Measurements from ENCODE around the gene CNFN. TPM values are rescaled to one million over a fixed set of nuclear protein-coding genes. Genes with fewer than 3 reads are reported as not detected.

The CNFN gene
- total RNA-seq, 2 experiments from 2014 or later = not detected

DNA sequence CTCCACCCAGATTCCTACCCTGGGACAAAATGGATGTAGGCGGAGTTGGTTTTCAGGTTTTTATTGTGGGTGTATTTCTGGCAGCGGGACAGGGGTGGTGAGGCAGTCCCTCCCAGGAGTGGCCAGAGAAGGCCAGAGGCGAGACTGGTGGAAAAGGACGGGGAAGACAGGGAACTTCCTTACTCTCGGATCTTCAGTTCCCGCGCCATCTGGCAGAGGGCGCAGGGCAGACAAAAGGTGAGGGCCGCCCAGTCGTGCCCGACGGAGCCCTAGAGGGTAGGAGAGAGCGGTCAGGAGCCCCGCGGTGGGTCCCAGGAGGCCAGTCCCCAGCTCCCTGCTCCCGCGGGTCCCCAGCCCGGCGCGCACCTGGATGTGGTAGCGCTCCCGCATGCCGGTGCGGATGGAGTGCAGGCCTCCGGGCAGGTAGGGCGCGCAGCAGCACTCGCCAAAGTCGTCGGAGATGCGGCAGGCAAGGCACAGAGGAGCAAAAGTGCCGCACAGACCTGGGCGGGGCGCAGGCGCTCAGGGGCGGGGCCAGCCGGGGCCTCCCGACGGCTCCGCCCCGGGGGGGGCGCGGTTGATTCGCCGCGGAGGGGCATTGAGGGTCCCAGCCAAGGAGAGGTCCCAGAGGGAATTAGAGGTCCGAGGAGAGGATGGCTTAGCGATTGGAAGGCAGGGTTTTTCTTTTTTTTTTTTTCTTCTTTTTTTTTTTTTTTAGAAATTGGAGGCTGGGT is 3.0 kb downstream of the CNFN start:
- peak; percentile 73 for DNase-seq
- H3K36me3 Mint-ChIP-seq (ENCODE audit: low read depth) = no peaks in the 10 kb centered on the region
- POLR2A ChIA-PET = no interaction called here
- H3K4me3 Mint-ChIP-seq = peak overlapping the region; percentile 25
- H3K27me3 Mint-ChIP-seq = peaks cover 39% of the 10 kb centered on the region
- no peak overlapping the region for H3K27ac Mint-ChIP-seq
- peaks cover 7% of the 10 kb centered on the region for H3K4me1 Mint-ChIP-seq
- CTCF ChIA-PET = interaction anchor here (0.7 to 1.4 kb wide), 6 partner anchors 10 to 179 kb away, joined by 3 to 9 read pairs (median 4); no protein-coding TSS in a partner anchor
- H3K9me3 Mint-ChIP-seq = no peaks in the 10 kb centered on the region

DNA sequence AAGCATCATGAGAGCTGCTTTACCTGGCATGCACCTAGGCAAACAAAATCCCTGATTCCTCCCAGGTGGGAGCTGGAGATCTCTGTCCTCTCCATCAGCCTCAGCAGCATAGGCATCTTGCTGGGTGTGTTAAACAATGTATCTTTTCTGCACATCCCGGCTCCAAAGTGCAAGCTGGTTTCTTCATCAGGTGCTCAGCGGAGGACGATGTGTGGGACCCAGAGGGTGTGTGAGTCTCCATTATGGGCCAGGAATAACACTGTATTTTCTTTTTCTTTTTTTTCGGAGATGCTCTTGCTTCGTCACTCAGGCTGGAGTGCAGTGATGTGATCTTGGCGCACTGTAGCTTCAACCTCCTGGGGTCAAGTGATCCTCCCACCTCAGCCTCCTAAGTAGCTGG is 9.9 kb downstream of the CNFN start:
- Mint-ChIP-seq H3K4me3 (no peak overlapping the region), H3K4me1 (no peaks in the 10 kb centered on the region), H3K27me3 (peaks cover 15% of the 10 kb centered on the region), H3K9me3 (no peaks in the 10 kb centered on the region), H3K36me3 (ENCODE audit: low read depth) (no peaks in the 10 kb centered on the region), H3K27ac (no peak overlapping the region)
- POLR2A ChIA-PET = interaction anchor here (3.5 kb wide), 1 partner anchor 16 kb away, joined by 9 read pairs; no protein-coding TSS in a partner anchor
- CTCF ChIA-PET = no interaction called here
- DNase-seq = no peak

DNA sequence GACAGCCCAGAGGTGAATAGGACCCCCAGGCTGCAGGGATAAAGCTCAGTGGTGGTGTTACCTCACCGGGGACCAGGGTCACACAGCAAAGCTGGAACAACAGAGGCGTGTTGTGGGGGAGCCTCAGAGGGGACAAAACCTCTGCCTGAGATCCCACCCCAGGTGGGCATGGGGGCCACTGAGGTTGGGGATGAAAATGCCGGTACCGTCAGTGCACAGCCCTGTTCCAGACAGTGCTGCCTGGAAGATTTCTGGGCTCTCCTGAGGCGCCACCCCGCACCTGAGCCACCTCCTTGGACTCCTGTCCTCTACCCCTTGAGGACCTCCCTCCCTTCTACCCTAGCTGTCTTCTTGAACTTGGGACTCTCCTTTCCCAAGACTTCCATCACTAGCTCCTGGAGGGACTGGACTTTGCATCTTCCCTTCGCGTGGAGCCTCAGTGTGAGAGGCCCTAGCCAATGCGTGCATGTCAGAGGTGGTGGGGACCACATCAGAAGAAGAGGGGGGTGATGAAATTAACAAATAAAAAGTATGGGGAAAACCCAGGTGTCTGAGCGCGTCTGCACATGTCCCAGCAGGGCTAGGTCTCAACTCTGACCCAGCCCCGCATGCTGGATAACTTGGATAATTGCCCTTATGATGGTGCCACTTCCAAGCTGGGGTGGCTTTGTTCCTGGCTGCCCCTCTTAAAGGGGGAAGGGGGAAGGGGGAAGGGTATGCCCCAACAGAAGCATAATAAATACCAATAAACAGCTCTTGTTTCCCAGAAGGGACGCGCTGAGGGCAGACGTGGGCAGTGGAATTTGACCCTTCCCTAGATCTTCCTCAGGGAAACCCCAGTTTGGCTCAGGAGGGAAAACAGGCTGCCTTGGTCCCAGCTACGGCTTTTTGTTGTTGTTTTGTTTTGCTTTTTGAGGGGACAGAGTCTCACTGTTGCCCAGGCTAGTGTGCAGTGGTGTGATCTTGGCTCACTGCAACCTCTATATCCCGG is 11.6 kb downstream of the CNFN start:
- Mint-ChIP-seq H3K27me3 (peaks cover 15% of the 10 kb centered on the region), H3K4me3 (no peak overlapping the region), H3K9me3 (no peaks in the 10 kb centered on the region), H3K4me1 (no peaks in the 10 kb centered on the region), H3K27ac (no peak overlapping the region), H3K36me3 (ENCODE audit: low read depth) (no peaks in the 10 kb centered on the region)
- ChIA-PET CTCF (no interaction called here), POLR2A (interaction anchor here (1.0 to 3.5 kb wide), 3 partner anchors 11 to 23 kb away, joined by 3 to 9 read pairs (median 3); no protein-coding TSS in a partner anchor)
- DNase-seq = no peak

DNA sequence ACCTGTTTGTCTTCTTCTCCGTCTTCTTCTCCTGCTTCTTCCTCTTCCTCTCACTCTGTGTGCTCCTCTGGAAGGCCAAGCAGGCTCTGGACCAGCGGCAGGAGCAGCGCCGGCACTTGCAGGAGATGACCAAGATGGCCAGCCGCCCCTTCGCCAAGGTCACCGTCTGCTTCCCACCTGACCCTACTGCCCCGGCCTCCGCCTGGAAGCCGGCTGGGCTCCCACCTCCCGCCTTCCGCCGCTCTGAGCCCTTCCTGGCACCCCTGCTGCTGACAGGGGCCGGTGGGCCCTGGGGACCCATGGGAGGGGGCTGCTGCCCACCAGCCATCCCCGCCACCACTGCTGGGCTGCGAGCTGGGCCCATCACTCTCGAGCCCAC is 13.9 kb downstream of the CNFN start:
- no peak overlapping the region for H3K27ac Mint-ChIP-seq
- H3K4me1 Mint-ChIP-seq = no peaks in the 10 kb centered on the region
- H3K27me3 Mint-ChIP-seq = peaks cover 5% of the 10 kb centered on the region
- no peak overlapping the region for H3K4me3 Mint-ChIP-seq
- H3K36me3 Mint-ChIP-seq (ENCODE audit: low read depth) = no peaks in the 10 kb centered on the region
- DNase-seq = no peak
- H3K9me3 Mint-ChIP-seq = no peaks in the 10 kb centered on the region
- ChIA-PET CTCF (no interaction called here), POLR2A (no interaction called here)

DNA sequence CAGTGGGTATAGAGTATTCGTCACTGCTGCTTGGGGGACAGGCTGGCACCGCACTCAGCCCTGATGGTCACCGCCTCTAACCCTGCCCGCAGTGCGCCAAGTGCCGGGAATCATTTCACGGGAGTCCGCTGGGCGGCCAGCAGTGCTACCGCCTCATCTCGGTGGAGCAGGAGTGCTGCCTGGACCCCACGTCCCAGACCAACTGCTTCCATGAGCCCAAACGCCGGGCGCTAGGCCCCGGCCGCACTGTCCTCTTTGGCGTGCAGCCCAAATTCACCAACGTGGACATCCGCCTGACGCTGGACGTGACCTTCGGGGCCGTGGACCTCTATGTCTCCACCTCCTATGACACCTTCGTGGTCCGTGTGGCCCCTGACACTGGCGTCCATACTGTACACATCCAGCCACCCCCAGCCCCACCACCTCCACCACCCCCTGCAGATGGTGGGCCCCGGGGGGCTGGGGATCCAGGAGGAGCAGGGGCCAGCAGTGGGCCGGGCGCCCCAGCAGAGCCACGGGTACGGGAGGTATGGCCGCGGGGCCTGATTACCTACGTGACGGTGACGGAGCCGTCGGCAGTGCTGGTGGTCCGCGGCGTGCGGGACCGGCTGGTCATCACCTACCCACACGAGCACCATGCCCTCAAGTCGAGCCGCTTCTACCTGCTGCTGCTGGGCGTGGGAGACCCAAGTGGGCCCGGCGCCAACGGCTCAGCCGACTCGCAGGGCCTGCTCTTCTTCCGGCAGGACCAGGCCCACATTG is 14.5 kb downstream of the CNFN start:
- POLR2A ChIA-PET = no interaction called here
- CTCF ChIA-PET = no interaction called here
- no peak overlapping the region for H3K27ac Mint-ChIP-seq
- DNase-seq = no peak
- no peak overlapping the region for H3K4me3 Mint-ChIP-seq
- no peaks in the 10 kb centered on the region for H3K9me3 Mint-ChIP-seq
- no peaks in the 10 kb centered on the region for H3K36me3 Mint-ChIP-seq (ENCODE audit: low read depth)
- no peaks in the 10 kb centered on the region for H3K4me1 Mint-ChIP-seq
- peaks cover 5% of the 10 kb centered on the region for H3K27me3 Mint-ChIP-seq

DNA sequence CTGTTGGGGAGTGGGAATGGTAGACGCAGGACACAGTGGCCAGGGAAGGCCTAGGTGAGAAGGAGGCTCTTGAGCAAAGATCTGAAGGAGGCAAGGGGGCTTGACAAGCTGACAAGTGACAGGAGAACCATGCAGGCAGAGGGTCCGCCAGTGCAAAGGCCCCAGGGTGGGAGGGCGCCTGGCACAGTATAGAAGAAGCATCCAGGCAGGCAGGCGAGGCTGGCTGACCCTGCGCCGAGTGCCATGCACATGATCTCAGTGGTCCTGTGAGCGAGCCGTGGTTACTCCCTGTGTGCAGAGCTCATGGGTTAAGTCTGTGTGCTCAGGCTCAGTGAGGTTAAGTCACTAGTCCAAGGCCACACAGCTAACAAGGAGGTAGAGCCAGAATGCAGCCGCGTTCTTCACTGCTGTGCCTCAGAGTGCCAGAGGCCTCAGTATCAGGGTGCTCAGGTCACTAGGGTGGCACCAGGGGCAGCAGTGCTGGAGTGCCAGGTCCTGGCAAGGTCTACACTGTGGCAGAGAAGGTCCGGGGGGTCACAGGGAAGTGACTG is 15.2 kb downstream of the CNFN start:
- Mint-ChIP-seq H3K9me3 (no peaks in the 10 kb centered on the region), H3K4me3 (no peak overlapping the region), H3K27ac (no peak overlapping the region), H3K27me3 (peaks cover 4% of the 10 kb centered on the region), H3K36me3 (ENCODE audit: low read depth) (no peaks in the 10 kb centered on the region), H3K4me1 (no peaks in the 10 kb centered on the region)
- no peak for DNase-seq
- CTCF ChIA-PET = no interaction called here
- POLR2A ChIA-PET = no interaction called here

DNA sequence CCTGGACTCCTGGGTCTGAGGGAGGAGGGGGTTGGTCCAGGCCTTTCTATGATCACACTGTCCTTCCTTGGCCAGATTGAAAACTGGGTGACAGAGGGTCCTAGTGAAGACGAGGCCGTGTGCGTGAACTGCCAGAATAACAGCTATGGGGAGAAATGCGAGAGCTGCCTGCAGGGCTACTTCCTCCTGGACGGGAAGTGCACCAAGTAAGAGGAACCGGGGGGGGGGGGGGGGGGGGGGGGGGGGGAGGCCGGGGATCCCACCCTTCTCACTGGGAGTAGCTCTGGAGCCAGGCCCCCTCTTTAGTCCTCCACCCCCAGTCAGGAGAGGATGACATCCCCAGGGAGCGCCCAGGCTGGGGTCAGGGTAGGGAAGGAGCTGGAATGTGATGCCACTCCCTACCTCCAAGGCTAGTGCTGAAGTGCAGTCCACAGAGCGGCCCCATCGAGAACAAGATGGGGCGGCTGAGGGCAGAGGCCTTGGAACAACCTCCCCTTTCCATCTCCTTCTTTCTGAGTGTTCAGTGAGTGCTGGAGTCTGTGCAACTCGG is 19.4 kb downstream of the CNFN start:
- H3K9me3 Mint-ChIP-seq = no peaks in the 10 kb centered on the region
- CTCF ChIA-PET = no interaction called here
- H3K36me3 Mint-ChIP-seq (ENCODE audit: low read depth) = no peaks in the 10 kb centered on the region
- no peak overlapping the region for H3K27ac Mint-ChIP-seq
- no peak for DNase-seq
- no peaks in the 10 kb centered on the region for H3K27me3 Mint-ChIP-seq
- POLR2A ChIA-PET = no interaction called here
- no peak overlapping the region for H3K4me3 Mint-ChIP-seq
- H3K4me1 Mint-ChIP-seq = no peaks in the 10 kb centered on the region

DNA sequence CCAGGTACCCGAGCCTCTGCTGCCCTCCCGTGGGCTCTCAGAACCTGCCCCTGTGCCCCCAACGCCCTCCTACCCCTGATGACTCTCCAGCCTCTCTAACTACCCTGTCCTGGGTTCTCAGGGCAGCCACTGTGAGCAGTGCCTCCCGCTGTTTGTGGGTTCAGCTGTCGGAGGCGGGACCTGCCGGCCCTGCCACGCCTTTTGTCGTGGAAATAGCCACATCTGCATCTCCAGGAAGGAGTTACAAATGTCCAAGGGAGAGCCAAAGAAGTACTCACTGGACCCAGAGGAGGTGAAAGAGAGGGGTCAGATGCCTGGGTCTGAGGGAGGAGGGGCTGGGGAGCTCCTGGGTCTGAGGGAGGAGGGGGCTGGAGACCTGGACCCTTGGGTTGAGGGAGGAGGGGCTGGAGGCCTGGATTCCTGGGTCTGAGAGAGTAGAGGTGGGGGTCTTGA is 20.0 kb downstream of the CNFN start:
- Mint-ChIP-seq H3K4me3 (no peak overlapping the region), H3K36me3 (ENCODE audit: low read depth) (no peaks in the 10 kb centered on the region), H3K27ac (no peak overlapping the region), H3K4me1 (no peaks in the 10 kb centered on the region), H3K27me3 (no peaks in the 10 kb centered on the region), H3K9me3 (no peaks in the 10 kb centered on the region)
- ChIA-PET POLR2A (no interaction called here), CTCF (no interaction called here)
- DNase-seq = no peak

DNA sequence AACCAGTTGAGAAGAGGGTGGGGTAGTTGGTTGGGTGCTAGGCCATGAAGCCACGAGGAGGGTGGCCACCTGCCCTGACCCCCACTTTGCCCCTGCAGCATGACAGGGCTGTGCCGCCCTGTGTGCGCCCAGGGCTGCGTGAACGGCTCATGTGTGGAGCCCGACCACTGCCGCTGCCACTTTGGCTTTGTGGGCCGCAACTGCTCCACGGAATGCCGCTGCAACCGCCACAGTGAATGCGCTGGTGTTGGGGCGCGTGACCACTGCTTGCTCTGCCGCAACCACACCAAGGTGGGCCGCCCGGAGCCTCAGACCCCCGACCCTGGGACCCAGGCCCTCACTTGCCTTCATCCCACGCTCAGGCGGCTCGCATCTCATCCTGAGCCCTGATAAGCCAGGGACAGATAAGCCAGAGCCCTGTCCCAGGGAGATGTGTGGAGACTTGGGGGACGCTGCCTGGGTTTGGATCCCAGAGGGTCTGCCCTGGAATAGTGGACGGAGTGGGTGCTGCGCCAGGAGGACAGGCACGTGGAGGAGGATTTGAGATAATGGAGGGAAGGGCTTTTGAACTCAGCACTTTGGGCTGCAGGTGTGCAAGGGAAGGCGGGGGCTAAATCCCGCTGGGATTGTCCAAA is 20.5 kb downstream of the CNFN start:
- H3K4me1 Mint-ChIP-seq = no peaks in the 10 kb centered on the region
- POLR2A ChIA-PET = no interaction called here
- peaks cover 1% of the 10 kb centered on the region for H3K36me3 Mint-ChIP-seq (ENCODE audit: low read depth)
- H3K9me3 Mint-ChIP-seq = no peaks in the 10 kb centered on the region
- H3K4me3 Mint-ChIP-seq = no peak overlapping the region
- CTCF ChIA-PET = no interaction called here
- H3K27ac Mint-ChIP-seq = no peak overlapping the region
- no peak for DNase-seq
- H3K27me3 Mint-ChIP-seq = no peaks in the 10 kb centered on the region

DNA sequence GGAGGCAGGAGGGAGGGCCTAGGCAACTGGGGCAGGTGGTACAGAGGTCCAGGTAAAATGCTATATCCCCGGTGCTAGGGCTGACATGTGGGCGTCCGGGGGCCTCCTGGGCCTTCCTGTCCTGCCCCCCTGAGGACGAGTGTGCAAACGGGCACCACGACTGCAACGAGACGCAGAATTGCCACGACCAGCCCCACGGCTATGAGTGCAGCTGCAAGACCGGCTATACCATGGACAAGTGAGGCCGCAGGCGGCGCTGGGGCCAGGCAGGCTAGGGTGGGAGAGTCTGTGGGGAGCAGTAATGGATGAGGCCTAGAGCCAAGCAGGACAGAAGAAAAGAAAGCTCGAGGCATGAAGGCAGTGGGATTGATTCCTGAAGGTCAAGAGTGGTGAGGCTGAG is 21.3 kb downstream of the CNFN start:
- H3K27me3 Mint-ChIP-seq = no peaks in the 10 kb centered on the region
- H3K9me3 Mint-ChIP-seq = peaks cover 4% of the 10 kb centered on the region
- no peak for DNase-seq
- CTCF ChIA-PET = no interaction called here
- no peaks in the 10 kb centered on the region for H3K4me1 Mint-ChIP-seq
- no peak overlapping the region for H3K27ac Mint-ChIP-seq
- H3K36me3 Mint-ChIP-seq (ENCODE audit: low read depth) = peaks cover 6% of the 10 kb centered on the region
- POLR2A ChIA-PET = no interaction called here
- no peak overlapping the region for H3K4me3 Mint-ChIP-seq

DNA sequence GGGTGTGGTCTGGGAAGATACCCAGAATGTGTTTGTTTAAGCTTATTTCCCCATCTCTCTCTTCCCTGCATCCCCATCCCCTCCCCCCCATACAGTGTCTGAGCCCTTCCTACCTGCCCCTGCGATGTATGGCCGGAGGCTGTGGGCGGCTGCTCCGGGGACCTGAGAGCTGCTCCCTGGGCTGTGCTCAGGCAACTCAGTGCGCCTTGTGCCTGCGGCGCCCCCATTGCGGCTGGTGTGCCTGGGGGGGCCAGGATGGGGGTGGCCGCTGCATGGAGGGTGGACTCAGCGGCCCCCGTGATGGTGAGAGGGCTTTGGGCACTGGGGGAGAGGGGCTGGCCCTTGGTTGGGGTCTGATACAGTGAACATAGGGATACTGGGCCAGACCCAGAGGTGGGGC is 21.7 kb downstream of the CNFN start:
- ChIA-PET POLR2A (no interaction called here), CTCF (no interaction called here)
- Mint-ChIP-seq H3K9me3 (peaks cover 7% of the 10 kb centered on the region), H3K4me1 (no peaks in the 10 kb centered on the region), H3K27ac (no peak overlapping the region), H3K36me3 (ENCODE audit: low read depth) (peaks cover 6% of the 10 kb centered on the region), H3K4me3 (no peak overlapping the region), H3K27me3 (no peaks in the 10 kb centered on the region)
- no peak for DNase-seq

DNA sequence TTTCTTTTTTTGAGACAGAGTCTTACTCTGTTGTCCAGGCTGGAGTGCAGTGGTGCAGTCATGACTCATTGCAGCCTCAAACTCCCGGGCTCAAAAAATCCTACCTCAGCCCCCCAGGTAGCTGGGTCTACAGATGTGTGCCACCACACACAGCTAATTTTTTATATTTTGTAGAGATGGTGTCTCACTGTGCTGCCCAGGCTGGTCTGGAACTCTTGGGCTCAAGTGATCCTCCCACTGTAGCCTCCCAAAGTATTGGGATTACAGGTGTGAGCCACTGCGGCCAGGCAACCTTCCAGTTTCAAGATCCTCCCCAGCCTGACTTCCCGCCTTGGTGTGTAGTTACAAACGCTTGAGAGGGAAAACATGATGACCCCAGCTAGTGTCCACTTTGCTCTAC is 22.2 kb downstream of the CNFN start:
- peaks cover 7% of the 10 kb centered on the region for H3K9me3 Mint-ChIP-seq
- H3K27ac Mint-ChIP-seq = no peak overlapping the region
- peaks cover 6% of the 10 kb centered on the region for H3K36me3 Mint-ChIP-seq (ENCODE audit: low read depth)
- ChIA-PET CTCF (no interaction called here), POLR2A (no interaction called here)
- no peak overlapping the region for H3K4me3 Mint-ChIP-seq
- no peaks in the 10 kb centered on the region for H3K27me3 Mint-ChIP-seq
- DNase-seq = no peak
- no peaks in the 10 kb centered on the region for H3K4me1 Mint-ChIP-seq
